ENCODE results near the gene ZNF331.
"Not testable (repeated sequence)": the region's sequence is repeated elsewhere in the genome, so short reads cannot be mapped to it uniquely, and the experiment has no call there.

The ZNF331 gene

GRCh38 chr19:53506728-53507127, 31.2 kb upstream of the ZNF331 start:
- H3K4me3 ChIP-seq (ENCODE audit: control insufficient read depth, low read depth, low read length) = no peak overlapping the region
- no peak for DNase-seq (ENCODE audit: low read depth)
- TF ChIP-seq CTCF (IDR thresholded peaks at IDR 0.05; ENCODE audit: control insufficient read depth, insufficient read depth, low read depth, low read length, missing control alignments) = no peak

- TF ChIP-seq CTCF (IDR thresholded peaks at IDR 0.05; ENCODE audit: control insufficient read depth, insufficient read depth, low read depth, low read length, missing control alignments) = no peak
- no peak for DNase-seq (ENCODE audit: low read depth)
- H3K4me3 ChIP-seq (ENCODE audit: control insufficient read depth, low read depth, low read length) = no peak overlapping the region
These were observed 30.2 kb upstream of the ZNF331 start for GRCh38 chr19:53507523-53508442.

GRCh38 chr19:53509443-53509842, 28.5 kb upstream of the ZNF331 start:
- no peak for DNase-seq (ENCODE audit: low read depth)
- no peak overlapping the region for H3K4me3 ChIP-seq (ENCODE audit: control insufficient read depth, low read depth, low read length)
- TF ChIP-seq CTCF (IDR thresholded peaks at IDR 0.05; ENCODE audit: control insufficient read depth, insufficient read depth, low read depth, low read length, missing control alignments) = no peak

GRCh38 chr19:53509845-53510244, 28.1 kb upstream of the ZNF331 start:
- H3K4me3 ChIP-seq (ENCODE audit: control insufficient read depth, low read depth, low read length) = no peak overlapping the region
- TF ChIP-seq CTCF (IDR thresholded peaks at IDR 0.05; ENCODE audit: control insufficient read depth, insufficient read depth, low read depth, low read length, missing control alignments) = no peak
- no peak for DNase-seq (ENCODE audit: low read depth)

- no peak for DNase-seq (ENCODE audit: low read depth)
- H3K4me3 ChIP-seq (ENCODE audit: control insufficient read depth, low read depth, low read length) = no peak overlapping the region
- TF ChIP-seq CTCF (IDR thresholded peaks at IDR 0.05; ENCODE audit: control insufficient read depth, insufficient read depth, low read depth, low read length, missing control alignments) = no peak
These were observed 26.6 kb upstream of the ZNF331 start for GRCh38 chr19:53511357-53511756.

- no peak overlapping the region for H3K4me3 ChIP-seq (ENCODE audit: control insufficient read depth, low read depth, low read length)
- peak; percentile 46 for DNase-seq (ENCODE audit: low read depth)
- peak; percentile 83 for TF ChIP-seq CTCF (IDR thresholded peaks at IDR 0.05; ENCODE audit: control insufficient read depth, insufficient read depth, low read depth, low read length, missing control alignments)
These were observed 26.0 kb upstream of the ZNF331 start for GRCh38 chr19:53511933-53512374.

- not testable (repeated sequence) for DNase-seq (ENCODE audit: low read depth)
These were observed 22.9 kb upstream of the ZNF331 start for GRCh38 chr19:53515047-53515446.

More at GRCh38 chr19:53515047-53515446, 22.9 kb upstream of the ZNF331 start:
- not testable (repeated sequence) for H3K4me3 ChIP-seq (ENCODE audit: control insufficient read depth, low read depth, low read length)

Data from AG09309 (cell line).